K562 (cell line): Measurements from ENCODE around the gene UBL5. TPM values are rescaled to one million over a fixed set of nuclear protein-coding genes. Genes with fewer than 3 reads are reported as not detected.

Source experiments
- ATAC-seq: fragments of 200-7000 bp; cut with Tn5 transposase; 3 replicates; pipeline ENCODE4 v1.9.1; 2020; ENCODE audit warnings: moderate library complexity
- BruUV-seq: library from RNA; stranded (reverse); fragments of 400-500 nt; replicated peaks from 2 replicates; lab custom pipeline; 2021; lab: Mats Ljungman, UMichigan
- CTCF ChIA-PET: fragments of 300-600 bp; formaldehyde crosslinking; extraction: SDS; loops from one replicate; lab custom pipeline; 2021; ENCODE audit warnings: low intra/inter-chr PET ratio; lab: Yijun Ruan, JAX
- POLR2A ChIA-PET: fragments of 300-600, 350-650 bp; sonication (Branson Sonifier 250); formaldehyde crosslinking; extraction: SDS; loops from one replicate; lab custom pipeline; 2021; ENCODE audit warnings: antibody characterized with exemption, inconsistent platforms; lab: Yijun Ruan, JAX
- DNase-seq, 4 experiments: peaks; one replicate each; pipeline versions ENCODE4 v3.0.0 to v3.0.0-alpha.2; 2011 to 2018; ENCODE audit warnings: low spot score in 3 of 4, mixed read lengths in 3 of 4; ENCODE audit errors: extremely low read depth in 1 of 4
- FAIRE-seq: peaks from 2 replicates; lab custom pipeline; 2011; peaks lifted over from hg19 to GRCh38; lab: Jason Lieb, UNC
- H2AFZ ChIP-seq: 2 replicates; pipeline ENCODE4 v1.6.0; 2011; ENCODE audit warnings: low read depth, low read length, control low read depth, inconsistent platforms
- H3K27ac ChIP-seq: fragments of 200-600 bp; 3 replicates; pipeline ENCODE4 v1.8.0; 2011; ENCODE audit warnings: low read depth, mild to moderate bottlenecking, control low read depth, inconsistent platforms, low read length, moderate library complexity, mixed read lengths; ENCODE audit errors: extremely low read depth
- H3K27me3 ChIP-seq, 2 experiments: fragments of 300-600 bp in 1 of 2; 2 replicates in 1 of 2; 3 replicates in 1 of 2; pipeline versions ENCODE4 v1.6.0 to v1.8.0; 2011; ENCODE audit warnings: inconsistent platforms in 2 of 2, low read length in 2 of 2, mild to moderate bottlenecking in 1 of 2, mixed read lengths in 1 of 2, moderate library complexity in 1 of 2; ENCODE audit not compliant: control insufficient read depth in 2 of 2, insufficient read depth in 2 of 2
- H3K36me3 ChIP-seq: fragments of 300-600 bp; 3 replicates; pipeline ENCODE4 v1.8.0; 2011; ENCODE audit warnings: mild to moderate bottlenecking, low read length, inconsistent platforms; ENCODE audit not compliant: control insufficient read depth, insufficient read depth
- H3K4me1 ChIP-seq, 2 experiments: fragments of 200-600 bp in 1 of 2; replicated peaks in 1 of 2; 2 replicates in 1 of 2; 3 replicates in 1 of 2; pipeline versions ENCODE4 v1.5.1 to v1.8.0; 2011; ENCODE audit warnings: inconsistent platforms in 2 of 2, low read length in 2 of 2, mild to moderate bottlenecking in 1 of 2, mixed read lengths in 1 of 2, moderate library complexity in 1 of 2; ENCODE audit not compliant: control insufficient read depth in 2 of 2, insufficient read depth in 2 of 2
- H3K4me2 ChIP-seq: 2 replicates; pipeline ENCODE4 v1.6.1; 2011; ENCODE audit warnings: low read length, control low read depth, inconsistent platforms, mixed read lengths; ENCODE audit not compliant: insufficient read depth
- H3K4me3 ChIP-seq: fragments of 200-600 bp; sonication (generic), shearing (Covaris generic); 2 replicates; pipeline ENCODE4 v1.5.1; 2016; ENCODE audit warnings: control low read depth, inconsistent platforms
- H3K79me2 ChIP-seq: fragments of 200-600 bp; 3 replicates; pipeline ENCODE4 v1.8.0; 2011; ENCODE audit warnings: low read length, inconsistent platforms; ENCODE audit not compliant: control insufficient read depth, insufficient read depth
- H3K9ac ChIP-seq, 2 experiments: 2 replicates each; pipeline versions ENCODE4 v1.6.0 to v1.6.1; 2011; ENCODE audit warnings: low read depth in 2 of 2, low read length in 2 of 2, control low read depth in 1 of 2, inconsistent platforms in 1 of 2, mild to moderate bottlenecking in 1 of 2, mixed read lengths in 1 of 2; ENCODE audit not compliant: insufficient read depth in 1 of 2
- H3K9me1 ChIP-seq: one replicate; pipeline ENCODE4 v1.6.0; 2011; ENCODE audit warnings: inconsistent platforms, mild to moderate bottlenecking, low read length, moderate library complexity; ENCODE audit not compliant: control insufficient read depth, insufficient read depth
- H3K9me3 ChIP-seq: replicated peaks from 2 replicates; pipeline ENCODE4 v1.5.1; 2011; ENCODE audit warnings: low read depth, low read length, inconsistent platforms; ENCODE audit not compliant: control insufficient read depth, insufficient read depth
- H4K20me1 ChIP-seq: replicated peaks from 2 replicates; pipeline ENCODE4 v1.6.1; 2011; ENCODE audit warnings: low read length, inconsistent platforms, mixed read lengths; ENCODE audit not compliant: control insufficient read depth, insufficient read depth
- ARID2 ChIP-seq: fragments of 450-650 bp; IDR thresholded peaks from 2 replicates; pipeline ENCODE4 v1.6.1; 2017; ENCODE audit warnings: antibody characterized with exemption, mild to moderate bottlenecking
- FOXA1 ChIP-seq: fragments of 450-650 bp; IDR thresholded peaks from 2 replicates; pipeline ENCODE4 v1.6.1; 2016; ENCODE audit warnings: mild to moderate bottlenecking, borderline replicate concordance
- POLR2G ChIP-seq: fragments of 200-400 bp; formaldehyde crosslinking; IDR thresholded peaks from 2 replicates; pipeline ENCODE4 v1.6.1; 2017; ENCODE audit warnings: low read depth, mild to moderate bottlenecking, antibody characterized with exemption, low read length, moderate library complexity
- RBBP5 ChIP-seq: fragments of 200-600 bp; sonication (generic); IDR thresholded peaks from 2 replicates; pipeline ENCODE4 v1.6.1; 2012; ENCODE audit warnings: borderline replicate concordance, mild to moderate bottlenecking, low read length, control low read depth, inconsistent platforms; ENCODE audit not compliant: insufficient read depth, poor library complexity, severe bottlenecking
- RBFOX2 ChIP-seq: fragments of 200-400 bp; formaldehyde crosslinking; IDR thresholded peaks from 2 replicates; pipeline ENCODE4 v1.6.1; 2017; ENCODE audit warnings: low read depth, mild to moderate bottlenecking, low read length, moderate library complexity
- TOE1 ChIP-seq, 2 experiments: fragments of 450-650 bp in 1 of 2; sonication (generic) in 1 of 2; formaldehyde crosslinking in 1 of 2; IDR thresholded peaks; 2 replicates each; pipeline versions ENCODE4 v1.7.1 to v1.8.0; 2016 to 2022; ENCODE audit warnings: borderline replicate concordance in 2 of 2, mild to moderate bottlenecking in 2 of 2, antibody characterized with exemption in 1 of 2, inconsistent platforms in 1 of 2, low read depth in 1 of 2, missing genetic modification reagents in 1 of 2, moderate library complexity in 1 of 2
- ZNF121 ChIP-seq: sonication (generic); formaldehyde crosslinking; conservative IDR thresholded peaks from 2 replicates; pipeline ENCODE4 v1.8.0; 2022; ENCODE audit warnings: missing genetic modification reagents
- ZNF740 ChIP-seq, 3 experiments: fragments of 200-800 bp in 1 of 3; sonication (Bioruptor generic) in 1 of 3; sonication (generic) in 1 of 3; formaldehyde crosslinking in 1 of 3; IDR thresholded peaks; 2 replicates each; pipeline versions ENCODE4 v1.6.1 to v1.8.0; 2016 to 2022; ENCODE audit warnings: mild to moderate bottlenecking in 2 of 3, missing compliant biosample characterization in 2 of 3, missing genetic modification characterization in 2 of 3, missing genetic modification reagents in 1 of 3
- WGBS: fragments of 100-300 bp; shearing (Covaris generic); methylation state at CpG from one replicate; pipeline ENCODE4 v1.1.6; 2016; ENCODE audit warnings: low coverage, mixed read lengths; ENCODE audit not compliant: insufficient coverage; ENCODE audit errors: missing lambda C conversion rate; 5-methylcytosine and 5-hydroxymethylcytosine counted together
- in situ Hi-C: fragments of 300-500 bp; cut with MboI; formaldehyde crosslinking; loops from 4 replicates; pipeline ENCODE4 v1.15.0; 2018; ENCODE audit warnings: inconsistent platforms, mixed read lengths
- intact Hi-C: fragments of 100-400 bp; cut with micrococcal nuclease; formaldehyde crosslinking; loops from 2 replicates; pipeline ENCODE4 v1.14.2; 2022
- polyA plus RNA-seq, 8 experiments: library from polyadenylated mRNA; depleted of rRNA in 4 of 8; stranded (reverse) in 5 of 8; unstranded in 3 of 8; fragments of >200 nt; fragmentation: Nextera tagmentation in 2 of 8; fragmentation: Illumina TruSeq in 1 of 8; extraction: Ambion mirVana in 2 of 8; extraction: Trizol in 1 of 8; gene quantifications; 2 replicates each; pipeline versions ENCODE4 v1.2.1 to v1.2.3, GENCODE V29; 2011 to 2014; ENCODE audit warnings: inconsistent platforms in 1 of 8, missing spikeins in 1 of 8
- total RNA-seq, 7 experiments: library from RNA; depleted of rRNA in 6 of 7; stranded (reverse); fragments of >200 nt in 6 of 7; fragmentation: Illumina TruSeq in 2 of 7; extraction: Trizol in 2 of 7; gene quantifications; 2 replicates each; pipeline versions ENCODE4 v1.2.1 to v1.2.3, GENCODE V29; 2011 to 2021; ENCODE audit warnings: low replicate concordance in 1 of 7
- TF ChIP-seq, protein P1 (sequence below): IDR thresholded peaks from 2 replicates; pipeline ENCODE4 v1.6.1; 2014; ENCODE audit warnings: antibody characterized with exemption

The UBL5 gene
- total and polyA plus RNA-seq, 9 of the 15 experiments (the other 6 are each of a cell fraction or from before 2014, with no cell fraction given), result 410 to 1,266 (median 613) TPM

- H3K27ac ChIP-seq, result no peak overlapping the region
- H3K79me2 ChIP-seq, result peaks cover 5% of the 10 kb centered on the region; the same call in 2 of the 3 replicates
- peaks cover 0 to 5% of the 10 kb centered on the region in 2 experiments; a peak in 1 of 5 replicates for H3K4me1 ChIP-seq
- intact Hi-C loops, result no loop called here
- no peak for FAIRE-seq
- TF ChIP-seq FOXA1 (no peak), POLR2G (peak; percentile 49), RBFOX2 (peak; percentile 53; the same call in 1 of the 2 replicates)
- TF ChIP-seq, all 486 proteins: peak for 2
- H3K9ac ChIP-seq, result no peak overlapping the region; a peak in 1 of 4 replicates
- H3K4me2 ChIP-seq, result no peak overlapping the region
- in situ Hi-C loops, result no loop called here
- ATAC-seq, result no peak
- ChIA-PET CTCF (no interaction called here), POLR2A (interaction anchor here (0.5 to 0.8 kb wide), 2 partner anchors 15 to 289 kb away, joined by 3 to 6 read pairs; no protein-coding TSS in a partner anchor)
- H3K4me3 ChIP-seq, result no peak overlapping the region
- no peaks in the 10 kb centered on the region for H3K9me1 ChIP-seq
- H4K20me1 ChIP-seq, result no peaks in the 10 kb centered on the region
- peaks cover 50% of the 10 kb centered on the region; the same call in 2 of the 3 replicates for H3K36me3 ChIP-seq
- H2AFZ ChIP-seq, result no peak overlapping the region
- no peaks in the 10 kb centered on the region for H3K27me3 ChIP-seq
- BruUV-seq, result no TSS peak
- DNase-seq, result no peak
- H3K9me3 ChIP-seq, result peaks cover 3% of the 10 kb centered on the region; the same call in 1 of the 2 replicates
- WGBS, result 98% methylated on average over 17 of the region's 21 CpGs
Measured at GRCh38 chr19:9811139-9811538, 16.6 kb upstream of the UBL5 start.

DNA sequence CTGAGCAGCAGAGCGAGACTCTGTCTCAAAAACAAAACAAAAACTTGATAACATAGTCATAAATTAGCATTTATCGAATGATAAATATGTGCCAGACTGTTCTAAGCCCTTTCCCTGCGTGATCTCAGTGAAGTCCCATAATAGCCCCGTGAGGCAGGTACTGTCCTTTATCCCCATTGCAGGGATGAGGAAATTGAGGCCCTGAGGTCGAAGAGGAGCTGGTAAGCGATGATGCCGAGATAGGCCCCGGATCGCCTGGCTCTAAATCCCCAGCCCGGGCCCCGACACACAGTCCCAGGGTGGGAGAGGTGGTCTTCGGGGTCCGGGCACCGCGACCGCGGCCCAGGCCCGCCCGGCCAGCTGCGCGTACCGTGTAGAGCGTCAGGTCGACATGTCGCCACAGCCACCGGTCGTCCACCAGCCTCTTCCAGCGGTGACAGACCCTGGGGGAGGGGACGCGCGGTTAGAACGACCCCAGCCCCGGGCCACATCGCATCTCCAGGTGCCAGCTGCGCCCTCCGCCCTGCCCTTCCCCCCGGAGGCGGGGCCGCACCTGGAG, 9.5 kb upstream of the UBL5 start:
- intact Hi-C loops, result no loop called here
- Histone ChIP-seq H4K20me1 (0 out of 2 replicates have a peak, but pooled peaks cover 4% of the 10 kb centered on the region), H3K27ac (peak overlapping the region; percentile 87), H3K4me1 (peaks cover 14 to 19% of the 10 kb centered on the region in 2 experiments; a peak in 4 of 5 replicates), H3K27me3 (no peaks in the 10 kb centered on the region), H3K4me2 (peak overlapping the region; percentile 97), H3K9ac (peak overlapping the region; percentile 91 to 97), H2AFZ (peak overlapping the region; percentile 99), H3K4me3 (peak overlapping the region; percentile 100), H3K79me2 (peaks cover 32% of the 10 kb centered on the region), H3K9me3 (peaks cover 13% of the 10 kb centered on the region), H3K9me1 (no peaks in the 10 kb centered on the region), H3K36me3 (peaks cover 23% of the 10 kb centered on the region; the same call in 2 of the 3 replicates)
- ChIA-PET POLR2A (interaction anchor here (0.5 to 1.0 kb wide), 5 partner anchors 8 to 239 kb away, joined by 3 to 8 read pairs (median 3); no protein-coding TSS in a partner anchor), CTCF (no interaction called here)
- no peak for FAIRE-seq
- in situ Hi-C loops, result no loop called here
- no peak for DNase-seq
- WGBS, result 1% methylated on average over 36 of the region's 39 CpGs
- no peak for ATAC-seq
- BruUV-seq, result TSS peak; percentile 40
- TF ChIP-seq ARID2 (no peak), RBBP5 (peak; percentile 85), ZNF740 (CRISPR knock-in tag; IDR thresholded peaks at IDR 0.05) (0 out of 2 replicates have a peak, but pooled peaks have one; percentile 28), ZNF740 (tag; IDR thresholded peaks at IDR 0.05) (no peak), ZNF121 (0 out of 2 replicates have a peak, but pooled peaks have one; percentile 4), TOE1 (IDR thresholded peaks at IDR 0.05; ENCODE audit: borderline replicate concordance) (no peak), TOE1 (CRISPR knock-in tag; IDR thresholded peaks at IDR 0.05; ENCODE audit: borderline replicate concordance, low read depth) (no peak; the same call in 1 of the 2 replicates)
- TF ChIP-seq, protein P1, sequence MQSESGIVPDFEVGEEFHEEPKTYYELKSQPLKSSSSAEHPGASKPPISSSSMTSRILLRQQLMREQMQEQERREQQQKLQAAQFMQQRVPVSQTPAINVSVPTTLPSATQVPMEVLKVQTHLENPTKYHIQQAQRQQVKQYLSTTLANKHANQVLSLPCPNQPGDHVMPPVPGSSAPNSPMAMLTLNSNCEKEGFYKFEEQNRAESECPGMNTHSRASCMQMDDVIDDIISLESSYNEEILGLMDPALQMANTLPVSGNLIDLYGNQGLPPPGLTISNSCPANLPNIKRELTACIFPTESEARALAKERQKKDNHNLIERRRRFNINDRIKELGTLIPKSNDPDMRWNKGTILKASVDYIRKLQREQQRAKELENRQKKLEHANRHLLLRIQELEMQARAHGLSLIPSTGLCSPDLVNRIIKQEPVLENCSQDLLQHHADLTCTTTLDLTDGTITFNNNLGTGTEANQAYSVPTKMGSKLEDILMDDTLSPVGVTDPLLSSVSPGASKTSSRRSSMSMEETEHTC, result no peak
